Tibial nerve (tissue), 4 donors: Measurements from ENCODE around the gene BACE2. TPM values are rescaled to one million over a fixed set of nuclear protein-coding genes. Genes with fewer than 3 reads are reported as not detected.

Experiments
- DNase-seq, 2 donors: peaks; one replicate each; pipeline ENCODE4 v3.0.0-alpha.2; 2019; ENCODE audit warnings: low spot score in 2 of 2
- H3K27ac ChIP-seq, 4 donors: fragments of 200-600 bp; sonication (generic) in 3 of 4; one replicate each; pipeline ENCODE4 v1.5.1; 2017 to 2019; ENCODE audit warnings: mild to moderate bottlenecking in 1 of 4
- H3K27me3 ChIP-seq, 2 donors: fragments of 200-600 bp; sonication (generic) in 1 of 2; one replicate each; pipeline versions ENCODE4 v1.5.1 to v1.6.0; 2017 to 2019
- H3K36me3 ChIP-seq, 3 donors: fragments of 200-600 bp; sonication (generic); one replicate each; pipeline ENCODE4 v1.5.1; 2018 to 2019
- H3K4me1 ChIP-seq, 4 donors: fragments of 200-600 bp; sonication (generic) in 3 of 4; one replicate each; pipeline ENCODE4 v1.5.1; 2017 to 2019
- H3K4me3 ChIP-seq, 4 donors: fragments of 200-600 bp; sonication (generic) in 3 of 4; one replicate each; pipeline ENCODE4 v1.5.1; 2017 to 2019; ENCODE audit warnings: mild to moderate bottlenecking in 1 of 4, moderate library complexity in 1 of 4
- H3K9me3 ChIP-seq, 4 donors: fragments of 200-600 bp; sonication (generic) in 3 of 4; one replicate each; pipeline ENCODE4 v1.5.1; 2017 to 2019
- CTCF ChIP-seq, 5 experiments: fragments of 200-600 bp in 3 of 5; fragments of 450-650 bp in 2 of 5; sonication (generic) in 3 of 5; IDR thresholded peaks; one replicate each; pipeline ENCODE4 v1.5.1; 2016 to 2019; ENCODE audit warnings: antibody characterized with exemption in 5 of 5, mild to moderate bottlenecking in 3 of 5, moderate library complexity in 2 of 5
- EP300 ChIP-seq, 2 donors: sonication (generic); formaldehyde crosslinking; IDR thresholded peaks; one replicate each; pipeline ENCODE4 v1.6.1; 2017; ENCODE audit warnings: antibody characterized with exemption in 2 of 2, mild to moderate bottlenecking in 1 of 2
- POLR2A ChIP-seq, 2 donors: fragments of 450-650 bp; IDR thresholded peaks; one replicate each; pipeline ENCODE4 v1.6.1; 2017; ENCODE audit warnings: antibody characterized with exemption in 2 of 2, mild to moderate bottlenecking in 2 of 2, moderate library complexity in 2 of 2
- WGBS, 2 donors: methylation state at CpG; one replicate each; pipeline ENCODE4 v1.1.5; 2018; 5-methylcytosine and 5-hydroxymethylcytosine counted together
- total RNA-seq, 4 donors: library from RNA; depleted of rRNA; stranded (reverse); fragments of >200 nt; gene quantifications; one replicate each; pipeline ENCODE4 v1.1.0, GENCODE V29; 2016

The BACE2 gene
- total RNA-seq, 4 donors from 2014 or later, result 69.5 to 96.9 (median 79.2) TPM

GRCh38 chr21:41220208-41220733, 52.3 kb downstream of the BACE2 start:
- peaks cover 0 to 4% (median 0%) of the 10 kb centered on the region in 3 donors for H3K36me3 ChIP-seq
- no peaks in the 10 kb centered on the region for H3K9me3 ChIP-seq
- H3K4me1 ChIP-seq, result peaks cover 0 to 17% (median 2%) of the 10 kb centered on the region in 4 donors
- DNase-seq, result no peak
- H3K4me3 ChIP-seq, result no peak overlapping the region
- WGBS, 2 donors, result 84 to 87% methylated on average over 8 of the region's 8 CpGs
- peak overlapping the region in 1 of 4 donors; percentile 36 for H3K27ac ChIP-seq
- no peak for TF ChIP-seq POLR2A (IDR thresholded peaks at IDR 0.05)
- TF ChIP-seq EP300 (IDR thresholded peaks at IDR 0.05), result no peak
- no peak for TF ChIP-seq CTCF (IDR thresholded peaks at IDR 0.05)
- no peaks in the 10 kb centered on the region for H3K27me3 ChIP-seq

- peaks cover 0 to 10% (median 2%) of the 10 kb centered on the region in 4 donors for H3K4me1 ChIP-seq
These were observed 54.5 kb downstream of the BACE2 start for GRCh38 chr21:41222247-41223068.

GRCh38 chr21:41226853-41227252, 58.9 kb downstream of the BACE2 start:
- Histone ChIP-seq H3K36me3 (peaks cover 0 to 38% (median 5%) of the 10 kb centered on the region in 3 donors), H3K4me3 (no peak overlapping the region), H3K9me3 (no peaks in the 10 kb centered on the region), H3K4me1 (no peaks in the 10 kb centered on the region), H3K27me3 (no peaks in the 10 kb centered on the region), H3K27ac (no peak overlapping the region)
- TF ChIP-seq CTCF (IDR thresholded peaks at IDR 0.05) (no peak), POLR2A (IDR thresholded peaks at IDR 0.05) (no peak), EP300 (IDR thresholded peaks at IDR 0.05) (no peak)
- no peak for DNase-seq
- WGBS, 2 donors, result 87 to 92% methylated on average over 8 of the region's 8 CpGs

More at GRCh38 chr21:41222247-41223068, 54.5 kb downstream of the BACE2 start:
- Histone ChIP-seq H3K27ac (no peak overlapping the region), H3K36me3 (peaks cover 0 to 18% (median 0%) of the 10 kb centered on the region in 3 donors), H3K4me3 (no peak overlapping the region), H3K9me3 (no peaks in the 10 kb centered on the region), H3K27me3 (no peaks in the 10 kb centered on the region)
- TF ChIP-seq EP300 (IDR thresholded peaks at IDR 0.05), result no peak
- TF ChIP-seq POLR2A (IDR thresholded peaks at IDR 0.05), result no peak
- no peak for TF ChIP-seq CTCF (IDR thresholded peaks at IDR 0.05)
- no peak for DNase-seq
- 92% methylated on average over 16 to 19 of the region's 19 CpGs for WGBS, 2 donors

GRCh38 chr21:41227357-41228005, 59.5 kb downstream of the BACE2 start:
- Histone ChIP-seq H3K4me3 (no peak overlapping the region), H3K27me3 (no peaks in the 10 kb centered on the region), H3K27ac (no peak overlapping the region), H3K4me1 (no peaks in the 10 kb centered on the region), H3K9me3 (no peaks in the 10 kb centered on the region), H3K36me3 (peaks cover 0 to 44% (median 5%) of the 10 kb centered on the region in 3 donors)
- WGBS, 2 donors, result 87 to 88% methylated on average over 9 of the region's 9 CpGs
- DNase-seq, result no peak
- TF ChIP-seq CTCF (IDR thresholded peaks at IDR 0.05) (no peak), EP300 (IDR thresholded peaks at IDR 0.05) (no peak)

- Histone ChIP-seq H3K27me3 (no peaks in the 10 kb centered on the region), H3K9me3 (no peaks in the 10 kb centered on the region), H3K36me3 (peaks cover 0 to 44% (median 5%) of the 10 kb centered on the region in 3 donors), H3K27ac (no peak overlapping the region), H3K4me1 (no peaks in the 10 kb centered on the region), H3K4me3 (no peak overlapping the region)
- TF ChIP-seq CTCF (IDR thresholded peaks at IDR 0.05), result no peak
- TF ChIP-seq EP300 (IDR thresholded peaks at IDR 0.05), result no peak
- TF ChIP-seq POLR2A (IDR thresholded peaks at IDR 0.05), result no peak
- 89 to 90% methylated on average over 5 of the region's 5 CpGs for WGBS, 2 donors
- DNase-seq, result no peak
These were observed 60.0 kb downstream of the BACE2 start for GRCh38 chr21:41228006-41228370.
